B cell (primary cell): Measurements from ENCODE around the gene SCN2B.

Source experiments
- EZH2 ChIP-seq: IDR thresholded peaks from 2 replicates; pipeline ENCODE4 v1.6.1; 2012; ENCODE audit warnings: borderline replicate concordance, low read depth, mild to moderate bottlenecking, moderate library complexity, low read length; ENCODE audit not compliant: insufficient read depth, poor library complexity, severe bottlenecking
- TF ChIP-seq, protein P1 (sequence below): fragments of 200-600 bp; IDR thresholded peaks from one replicate; pipeline ENCODE4 v1.8.0; 2022; ENCODE audit warnings: antibody characterized with exemption, mild to moderate bottlenecking

- TF ChIP-seq, protein P1, sequence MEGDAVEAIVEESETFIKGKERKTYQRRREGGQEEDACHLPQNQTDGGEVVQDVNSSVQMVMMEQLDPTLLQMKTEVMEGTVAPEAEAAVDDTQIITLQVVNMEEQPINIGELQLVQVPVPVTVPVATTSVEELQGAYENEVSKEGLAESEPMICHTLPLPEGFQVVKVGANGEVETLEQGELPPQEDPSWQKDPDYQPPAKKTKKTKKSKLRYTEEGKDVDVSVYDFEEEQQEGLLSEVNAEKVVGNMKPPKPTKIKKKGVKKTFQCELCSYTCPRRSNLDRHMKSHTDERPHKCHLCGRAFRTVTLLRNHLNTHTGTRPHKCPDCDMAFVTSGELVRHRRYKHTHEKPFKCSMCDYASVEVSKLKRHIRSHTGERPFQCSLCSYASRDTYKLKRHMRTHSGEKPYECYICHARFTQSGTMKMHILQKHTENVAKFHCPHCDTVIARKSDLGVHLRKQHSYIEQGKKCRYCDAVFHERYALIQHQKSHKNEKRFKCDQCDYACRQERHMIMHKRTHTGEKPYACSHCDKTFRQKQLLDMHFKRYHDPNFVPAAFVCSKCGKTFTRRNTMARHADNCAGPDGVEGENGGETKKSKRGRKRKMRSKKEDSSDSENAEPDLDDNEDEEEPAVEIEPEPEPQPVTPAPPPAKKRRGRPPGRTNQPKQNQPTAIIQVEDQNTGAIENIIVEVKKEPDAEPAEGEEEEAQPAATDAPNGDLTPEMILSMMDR: no peak
- no peak for TF ChIP-seq EZH2
Measured at GRCh38 chr11:118114266-118114665, 62.2 kb downstream of the SCN2B start.
